ENCODE measurements around the gene ZFX.
"Not testable (repeated sequence)": the region's sequence is repeated elsewhere in the genome, so short reads cannot be mapped to it uniquely, and the experiment has no call there.

The ZFX gene

GRCh38 chrX:24151513-24151912 lies 2.0 kb downstream of the ZFX start:
- DNase-seq (ENCODE audit: low read depth in 2 of 2): no peak

- DNase-seq (ENCODE audit: low read depth in 2 of 2): no peak
Observed at GRCh38 chrX:24153178-24153795, 3.8 kb downstream of the ZFX start.

- DNase-seq (ENCODE audit: low read depth in 2 of 2): no peak
Observed at GRCh38 chrX:24153796-24154189, 4.3 kb downstream of the ZFX start.

GRCh38 chrX:24154490-24155034 lies 5.0 kb downstream of the ZFX start:
- no peak for DNase-seq (ENCODE audit: low read depth in 2 of 2)

GRCh38 chrX:24155747-24156146 lies 6.2 kb downstream of the ZFX start:
- DNase-seq (ENCODE audit: low read depth in 2 of 2): not testable (repeated sequence)

- no peak for DNase-seq (ENCODE audit: low read depth in 2 of 2)
Observed at GRCh38 chrX:24156177-24156576, 6.6 kb downstream of the ZFX start.

- DNase-seq (ENCODE audit: low read depth in 2 of 2): no peak
Observed at GRCh38 chrX:24158881-24159280, 9.4 kb downstream of the ZFX start.

- DNase-seq (ENCODE audit: low read depth in 2 of 2): no peak
Observed at GRCh38 chrX:24166078-24166477, 16.5 kb downstream of the ZFX start.

GRCh38 chrX:24167719-24168472 lies 18.4 kb downstream of the ZFX start:
- DNase-seq (ENCODE audit: low read depth in 2 of 2): no peak

GRCh38 chrX:24168807-24169206 lies 19.3 kb downstream of the ZFX start:
- DNase-seq (ENCODE audit: low read depth in 2 of 2): no peak

GRCh38 chrX:24169211-24169610 lies 19.7 kb downstream of the ZFX start:
- no peak for DNase-seq (ENCODE audit: low read depth in 2 of 2)

- no peak for DNase-seq (ENCODE audit: low read depth in 2 of 2)
Observed at GRCh38 chrX:24173115-24173847, 23.8 kb downstream of the ZFX start.

GRCh38 chrX:24175276-24175675 lies 25.7 kb downstream of the ZFX start:
- no peak for DNase-seq (ENCODE audit: low read depth in 2 of 2)

GRCh38 chrX:24178441-24178840 lies 28.9 kb downstream of the ZFX start:
- DNase-seq (ENCODE audit: low read depth in 2 of 2): no peak

- no peak for DNase-seq (ENCODE audit: low read depth in 2 of 2)
Observed at GRCh38 chrX:24184018-24184417, 34.5 kb downstream of the ZFX start.

GRCh38 chrX:24186483-24186882 lies 37.0 kb downstream of the ZFX start:
- no peak for DNase-seq (ENCODE audit: low read depth in 2 of 2)

- DNase-seq (ENCODE audit: low read depth in 2 of 2): no peak
Observed at GRCh38 chrX:24186986-24187385, 37.5 kb downstream of the ZFX start.

- DNase-seq (ENCODE audit: low read depth in 2 of 2): no peak
Observed at GRCh38 chrX:24189490-24189889, 40.0 kb downstream of the ZFX start.

- DNase-seq (ENCODE audit: low read depth in 2 of 2): no peak
Observed at GRCh38 chrX:24190500-24191156, 41.1 kb downstream of the ZFX start.

GRCh38 chrX:24196509-24196908 lies 47.0 kb downstream of the ZFX start:
- no peak for DNase-seq (ENCODE audit: low read depth in 2 of 2)

- no peak for DNase-seq (ENCODE audit: low read depth in 2 of 2)
Observed at GRCh38 chrX:24198101-24198500, 48.6 kb downstream of the ZFX start.

GRCh38 chrX:24200133-24200532 lies 50.6 kb downstream of the ZFX start:
- no peak for DNase-seq (ENCODE audit: low read depth in 2 of 2)

Data from stimulated activated CD8-positive, alpha-beta memory T cell treated with anti-CD3 and anti-CD28 coated beads, Interleukin-7, amount 100 ng/mL, for 4 hours (primary cell).